HEK293 (cell line): ENCODE data around the gene SLC26A8.

Source experiments
- CTCF ChIA-PET: fragments of 350-600 bp; formaldehyde crosslinking; extraction: SDS; loops from one replicate; lab custom pipeline; 2021; ENCODE audit warnings: antibody characterized with exemption; lab: Yijun Ruan, JAX
- POLR2A ChIA-PET: fragments of 300-600 bp; formaldehyde crosslinking; extraction: SDS; loops from one replicate; lab custom pipeline; 2020; ENCODE audit warnings: antibody characterized with exemption, inconsistent platforms; lab: Yijun Ruan, JAX
- H3K27ac ChIP-seq: fragments of 200-500 bp; sonication (Bioruptor generic); 2 replicates; pipeline ENCODE4 v1.5.1; 2014; ENCODE audit warnings: low read depth, low read length, control low read depth, inconsistent platforms; ENCODE audit errors: extremely low read depth
- H3K36me3 ChIP-seq, 2 experiments: fragments of 200-500 bp in 1 of 2; sonication (Bioruptor generic) in 1 of 2; 1 replicate in 1 of 2; 2 replicates in 1 of 2; pipeline ENCODE4 v1.5.1; 2014 to 2017; ENCODE audit warnings: inconsistent platforms in 2 of 2, low read length in 2 of 2; ENCODE audit not compliant: control insufficient read depth in 2 of 2, insufficient read depth in 1 of 2
- H3K4me1 ChIP-seq: fragments of 200-500 bp; sonication (Bioruptor generic); 2 replicates; pipeline ENCODE4 v1.5.1; 2014; ENCODE audit warnings: mild to moderate bottlenecking, low read length, inconsistent platforms; ENCODE audit not compliant: control insufficient read depth, insufficient read depth
- H3K4me3 ChIP-seq: 2 replicates; pipeline ENCODE4 v1.5.1; 2011; ENCODE audit warnings: low read depth, mild to moderate bottlenecking, control low read depth, low read length, moderate library complexity
- H3K9me3 ChIP-seq: fragments of 200-500 bp; sonication (Bioruptor generic); 2 replicates; pipeline ENCODE4 v1.5.1; 2014; ENCODE audit warnings: low read depth, low read length, inconsistent platforms; ENCODE audit not compliant: control insufficient read depth, insufficient read depth
- FEZF1 ChIP-seq: fragments of 450-650 bp; formaldehyde crosslinking; IDR thresholded peaks from 2 replicates; pipeline ENCODE4 v1.5.1; 2016; ENCODE audit warnings: missing biosample characterization, missing genetic modification characterization
- HOXC10 ChIP-seq: sonication (generic); formaldehyde crosslinking; IDR thresholded peaks from 2 replicates; pipeline ENCODE4 v1.8.1; 2023; ENCODE audit warnings: mild to moderate bottlenecking, missing genetic modification reagents
- HOXD13 ChIP-seq: sonication (generic); formaldehyde crosslinking; IDR thresholded peaks from 2 replicates; pipeline ENCODE4 v1.8.0; 2022; ENCODE audit warnings: missing genetic modification reagents, borderline replicate concordance
- KLF8 ChIP-seq: fragments of 450-650 bp; formaldehyde crosslinking; IDR thresholded peaks from 2 replicates; pipeline ENCODE4 v1.5.1; 2016; ENCODE audit warnings: missing biosample characterization, missing genetic modification characterization
- REPIN1 ChIP-seq: fragments of 450-650 bp; formaldehyde crosslinking; IDR thresholded peaks from 2 replicates; pipeline ENCODE4 v1.5.1; 2017; ENCODE audit warnings: missing biosample characterization, missing genetic modification characterization, low read depth
- SP7 ChIP-seq: fragments of 450-650 bp; formaldehyde crosslinking; IDR thresholded peaks from 2 replicates; pipeline ENCODE4 v1.5.1; 2016; ENCODE audit warnings: missing biosample characterization, missing genetic modification characterization
- TCF7L2 ChIP-seq: IDR thresholded peaks from 2 replicates; pipeline ENCODE4 v1.6.1; 2011; ENCODE audit warnings: low read depth, mild to moderate bottlenecking, inconsistent platforms, low read length, moderate library complexity, borderline replicate concordance
- WT1 ChIP-seq: fragments of 450-650 bp; formaldehyde crosslinking; IDR thresholded peaks from 2 replicates; pipeline ENCODE4 v1.5.1; 2016; ENCODE audit warnings: missing biosample characterization, missing genetic modification characterization
- ZBTB1 ChIP-seq: fragments of 450-650 bp; formaldehyde crosslinking; IDR thresholded peaks from 2 replicates; pipeline ENCODE4 v1.5.1; 2016; ENCODE audit warnings: missing biosample characterization, missing genetic modification characterization
- ZFHX2 ChIP-seq: fragments of 450-650 bp; formaldehyde crosslinking; conservative IDR thresholded peaks from 2 replicates; pipeline ENCODE4 v1.5.1; 2016; ENCODE audit warnings: missing biosample characterization, missing genetic modification characterization
- ZIC2 ChIP-seq: fragments of 450-650 bp; formaldehyde crosslinking; IDR thresholded peaks from 2 replicates; pipeline ENCODE4 v1.5.1; 2016; ENCODE audit warnings: missing biosample characterization, missing genetic modification characterization
- ZNF121 ChIP-seq: fragments of 450-650 bp; formaldehyde crosslinking; IDR thresholded peaks from 2 replicates; pipeline ENCODE4 v1.5.1; 2016; ENCODE audit warnings: missing biosample characterization, missing genetic modification characterization
- ZNF24 ChIP-seq: fragments of 450-650 bp; formaldehyde crosslinking; IDR thresholded peaks from 2 replicates; pipeline ENCODE4 v1.5.1; 2016; ENCODE audit warnings: missing biosample characterization, missing genetic modification characterization
- ZNF473 ChIP-seq: fragments of 450-650 bp; formaldehyde crosslinking; IDR thresholded peaks from 2 replicates; pipeline ENCODE4 v1.5.1; 2017; ENCODE audit warnings: missing biosample characterization, missing genetic modification characterization
- ZNF501 ChIP-seq: fragments of 450-650 bp; formaldehyde crosslinking; IDR thresholded peaks from 2 replicates; pipeline ENCODE4 v1.5.1; 2016; ENCODE audit warnings: missing biosample characterization, missing genetic modification characterization
- ZNF510 ChIP-seq: fragments of 450-650 bp; formaldehyde crosslinking; IDR thresholded peaks from 2 replicates; pipeline ENCODE4 v1.5.1; 2018; ENCODE audit warnings: mild to moderate bottlenecking, missing genetic modification characterization, missing biosample characterization; ENCODE audit not compliant: insufficient replicate concordance
- ZNF561 ChIP-seq: fragments of 450-650 bp; IDR thresholded peaks from 2 replicates; pipeline ENCODE4 v1.5.1; 2018; ENCODE audit warnings: missing biosample characterization, missing genetic modification characterization, borderline replicate concordance
- ZNF585B ChIP-seq: fragments of 450-650 bp; formaldehyde crosslinking; IDR thresholded peaks from 2 replicates; pipeline ENCODE4 v1.5.1; 2016; ENCODE audit warnings: missing biosample characterization, missing genetic modification characterization
- ZNF639 ChIP-seq: fragments of 450-650 bp; formaldehyde crosslinking; IDR thresholded peaks from 2 replicates; pipeline ENCODE4 v1.5.1; 2016; ENCODE audit warnings: missing biosample characterization, missing genetic modification characterization
- ZNF658 ChIP-seq: fragments of 450-650 bp; formaldehyde crosslinking; IDR thresholded peaks from 2 replicates; pipeline ENCODE4; 2016; ENCODE audit warnings: missing biosample characterization, missing genetic modification characterization
- ZNF660 ChIP-seq: fragments of 450-650 bp; IDR thresholded peaks from 2 replicates; pipeline ENCODE4 v1.5.1; 2018; ENCODE audit warnings: missing biosample characterization, mild to moderate bottlenecking, missing genetic modification characterization
- ZNF701 ChIP-seq: fragments of 450-650 bp; formaldehyde crosslinking; IDR thresholded peaks from 2 replicates; pipeline ENCODE4 v1.5.1; 2016; ENCODE audit warnings: missing biosample characterization, missing genetic modification characterization
- ZNF837 ChIP-seq: fragments of 450-650 bp; formaldehyde crosslinking; IDR thresholded peaks from 2 replicates; pipeline ENCODE4 v1.5.1; 2016; ENCODE audit warnings: missing biosample characterization, missing genetic modification characterization
- TF ChIP-seq, protein P1 (sequence below): fragments of 450-650 bp; formaldehyde crosslinking; IDR thresholded peaks from 2 replicates; pipeline ENCODE4 v1.5.1; 2016; ENCODE audit warnings: missing biosample characterization, missing genetic modification characterization
- TF ChIP-seq, protein P2 (sequence below): fragments of 450-650 bp; formaldehyde crosslinking; IDR thresholded peaks from 2 replicates; pipeline ENCODE4 v1.5.1; 2016; ENCODE audit warnings: missing biosample characterization, missing genetic modification characterization, borderline replicate concordance
- TF ChIP-seq, protein P3 (sequence below): fragments of 450-650 bp; formaldehyde crosslinking; IDR thresholded peaks from 2 replicates; pipeline ENCODE4 v1.5.1; 2016; ENCODE audit warnings: missing biosample characterization, missing genetic modification characterization
- TF ChIP-seq, protein P4 (sequence below): fragments of 450-650 bp; formaldehyde crosslinking; IDR thresholded peaks from 2 replicates; pipeline ENCODE4 v1.5.1; 2016; ENCODE audit warnings: missing biosample characterization, missing genetic modification characterization

Gene SLC26A8

DNA sequence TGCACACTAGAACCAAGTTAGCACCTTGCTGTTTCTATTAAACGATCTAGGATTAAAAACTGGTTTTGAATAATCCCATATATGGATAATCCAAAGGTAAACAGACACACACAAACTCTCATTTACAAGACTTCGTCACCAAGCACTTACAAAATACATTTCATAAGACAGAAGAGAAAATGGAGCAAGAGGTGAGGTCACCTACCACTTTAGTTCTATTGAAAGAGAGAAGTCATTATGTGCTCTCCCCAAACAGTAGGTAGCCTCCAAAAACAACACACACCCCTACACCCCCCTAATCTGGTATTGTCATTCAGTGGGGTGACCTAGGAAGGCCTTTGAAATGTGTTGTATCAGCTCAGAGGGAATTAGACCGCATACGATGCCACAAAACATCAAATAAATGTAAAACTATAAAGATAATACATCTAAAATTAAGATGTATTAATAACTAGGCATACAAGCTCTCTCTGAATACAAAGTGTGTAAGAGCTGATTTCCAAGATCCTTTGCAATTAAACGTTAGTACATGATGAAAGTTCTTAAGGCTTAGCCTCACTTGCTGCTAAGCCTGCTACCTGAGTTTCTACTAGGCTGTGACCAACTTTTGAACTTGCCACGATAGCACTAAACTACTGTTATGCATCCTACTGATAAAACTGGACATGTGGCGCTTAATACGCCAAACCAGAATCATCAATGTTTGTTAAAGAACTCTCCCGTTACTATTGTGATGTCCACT is 105.2 kb downstream of the SLC26A8 start:
- POLR2A ChIA-PET, result interaction anchor here (0.6 to 3.3 kb wide), 5 partner anchors 8 to 109 kb away, joined by 3 to 15 read pairs (median 3); partner anchors contain the start of gene MAPK14
- Histone ChIP-seq H3K27ac (peak overlapping the region; percentile 83), H3K9me3 (no peaks in the 10 kb centered on the region), H3K4me3 (peak overlapping the region; percentile 67), H3K36me3 (peaks cover 28 to 37% of the 10 kb centered on the region in 2 experiments; a peak in 2 of 3 replicates), H3K4me1 (peaks cover 11% of the 10 kb centered on the region)
- CTCF ChIA-PET, result interaction anchor here (0.6 to 1.7 kb wide), 4 partner anchors 10 to 175 kb away, joined by 3 to 4 read pairs (median 4); no protein-coding TSS in a partner anchor
- TF ChIP-seq ZNF510 (tag by site-specific recombination) (no peak), ZNF501 (tag by site-specific recombination) (no peak), WT1 (tag by site-specific recombination) (peak; percentile 93), ZNF473 (tag by site-specific recombination) (no peak), ZNF837 (no peak), ZNF585B (tag by site-specific recombination) (no peak), TCF7L2 (no peak), ZNF24 (0 out of 2 replicates have a peak, but pooled peaks have one; percentile 48), KLF8 (no peak), ZNF660 (peak; percentile 56; the same call in 1 of the 2 replicates), ZNF561 (tag by site-specific recombination) (peak; percentile 19; the same call in 1 of the 2 replicates), ZNF658 (tag by site-specific recombination) (no peak), ZBTB1 (tag by site-specific recombination) (no peak), ZNF701 (tag by site-specific recombination) (no peak), ZNF121 (tag by site-specific recombination) (no peak), ZIC2 (peak; percentile 32; the same call in 1 of the 2 replicates), HOXD13 (CRISPR knock-in tag) (no peak), REPIN1 (tag by site-specific recombination) (no peak), HOXC10 (CRISPR knock-in tag) (no peak), FEZF1 (tag by site-specific recombination) (peak; percentile 65), SP7 (tag by site-specific recombination) (peak; percentile 68; the same call in 1 of the 2 replicates), ZNF639 (tag by site-specific recombination) (peak; percentile 26; the same call in 1 of the 2 replicates), ZFHX2 (tag by site-specific recombination) (no peak)
- TF ChIP-seq, protein P1, sequence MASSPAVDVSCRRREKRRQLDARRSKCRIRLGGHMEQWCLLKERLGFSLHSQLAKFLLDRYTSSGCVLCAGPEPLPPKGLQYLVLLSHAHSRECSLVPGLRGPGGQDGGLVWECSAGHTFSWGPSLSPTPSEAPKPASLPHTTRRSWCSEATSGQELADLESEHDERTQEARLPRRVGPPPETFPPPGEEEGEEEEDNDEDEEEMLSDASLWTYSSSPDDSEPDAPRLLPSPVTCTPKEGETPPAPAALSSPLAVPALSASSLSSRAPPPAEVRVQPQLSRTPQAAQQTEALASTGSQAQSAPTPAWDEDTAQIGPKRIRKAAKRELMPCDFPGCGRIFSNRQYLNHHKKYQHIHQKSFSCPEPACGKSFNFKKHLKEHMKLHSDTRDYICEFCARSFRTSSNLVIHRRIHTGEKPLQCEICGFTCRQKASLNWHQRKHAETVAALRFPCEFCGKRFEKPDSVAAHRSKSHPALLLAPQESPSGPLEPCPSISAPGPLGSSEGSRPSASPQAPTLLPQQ, result peak; percentile 30; the same call in 1 of the 2 replicates
- TF ChIP-seq, protein P2, sequence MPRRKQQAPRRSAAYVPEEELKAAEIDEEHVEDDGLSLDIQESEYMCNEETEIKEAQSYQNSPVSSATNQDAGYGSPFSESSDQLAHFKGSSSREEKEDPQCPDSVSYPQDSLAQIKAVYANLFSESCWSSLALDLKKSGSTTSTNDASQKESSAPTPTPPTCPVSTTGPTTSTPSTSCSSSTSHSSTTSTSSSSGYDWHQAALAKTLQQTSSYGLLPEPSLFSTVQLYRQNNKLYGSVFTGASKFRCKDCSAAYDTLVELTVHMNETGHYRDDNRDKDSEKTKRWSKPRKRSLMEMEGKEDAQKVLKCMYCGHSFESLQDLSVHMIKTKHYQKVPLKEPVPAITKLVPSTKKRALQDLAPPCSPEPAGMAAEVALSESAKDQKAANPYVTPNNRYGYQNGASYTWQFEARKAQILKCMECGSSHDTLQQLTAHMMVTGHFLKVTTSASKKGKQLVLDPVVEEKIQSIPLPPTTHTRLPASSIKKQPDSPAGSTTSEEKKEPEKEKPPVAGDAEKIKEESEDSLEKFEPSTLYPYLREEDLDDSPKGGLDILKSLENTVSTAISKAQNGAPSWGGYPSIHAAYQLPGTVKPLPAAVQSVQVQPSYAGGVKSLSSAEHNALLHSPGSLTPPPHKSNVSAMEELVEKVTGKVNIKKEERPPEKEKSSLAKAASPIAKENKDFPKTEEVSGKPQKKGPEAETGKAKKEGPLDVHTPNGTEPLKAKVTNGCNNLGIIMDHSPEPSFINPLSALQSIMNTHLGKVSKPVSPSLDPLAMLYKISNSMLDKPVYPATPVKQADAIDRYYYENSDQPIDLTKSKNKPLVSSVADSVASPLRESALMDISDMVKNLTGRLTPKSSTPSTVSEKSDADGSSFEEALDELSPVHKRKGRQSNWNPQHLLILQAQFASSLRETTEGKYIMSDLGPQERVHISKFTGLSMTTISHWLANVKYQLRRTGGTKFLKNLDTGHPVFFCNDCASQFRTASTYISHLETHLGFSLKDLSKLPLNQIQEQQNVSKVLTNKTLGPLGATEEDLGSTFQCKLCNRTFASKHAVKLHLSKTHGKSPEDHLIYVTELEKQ, result no peak
- TF ChIP-seq, protein P3, sequence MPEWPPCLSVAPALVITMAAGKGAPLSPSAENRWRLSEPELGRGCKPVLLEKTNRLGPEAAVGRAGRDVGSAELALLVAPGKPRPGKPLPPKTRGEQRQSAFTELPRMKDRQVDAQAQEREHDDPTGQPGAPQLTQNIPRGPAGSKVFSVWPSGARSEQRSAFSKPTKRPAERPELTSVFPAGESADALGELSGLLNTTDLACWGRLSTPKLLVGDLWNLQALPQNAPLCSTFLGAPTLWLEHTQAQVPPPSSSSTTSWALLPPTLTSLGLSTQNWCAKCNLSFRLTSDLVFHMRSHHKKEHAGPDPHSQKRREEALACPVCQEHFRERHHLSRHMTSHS (tag by site-specific recombination), result no peak
- TF ChIP-seq, protein P4, sequence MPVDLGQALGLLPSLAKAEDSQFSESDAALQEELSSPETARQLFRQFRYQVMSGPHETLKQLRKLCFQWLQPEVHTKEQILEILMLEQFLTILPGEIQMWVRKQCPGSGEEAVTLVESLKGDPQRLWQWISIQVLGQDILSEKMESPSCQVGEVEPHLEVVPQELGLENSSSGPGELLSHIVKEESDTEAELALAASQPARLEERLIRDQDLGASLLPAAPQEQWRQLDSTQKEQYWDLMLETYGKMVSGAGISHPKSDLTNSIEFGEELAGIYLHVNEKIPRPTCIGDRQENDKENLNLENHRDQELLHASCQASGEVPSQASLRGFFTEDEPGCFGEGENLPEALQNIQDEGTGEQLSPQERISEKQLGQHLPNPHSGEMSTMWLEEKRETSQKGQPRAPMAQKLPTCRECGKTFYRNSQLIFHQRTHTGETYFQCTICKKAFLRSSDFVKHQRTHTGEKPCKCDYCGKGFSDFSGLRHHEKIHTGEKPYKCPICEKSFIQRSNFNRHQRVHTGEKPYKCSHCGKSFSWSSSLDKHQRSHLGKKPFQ (tag by site-specific recombination), result no peak
